HCT116 (cell line): ENCODE data around the gene CASK. TPM values are rescaled to one million over a fixed set of nuclear protein-coding genes. Genes with fewer than 3 reads are reported as not detected.

Source experiments
- ATAC-seq: fragments of 200-7000 bp; cut with Tn5 transposase; 2 replicates; pipeline ENCODE4 v1.9.1; 2020; ENCODE audit warnings: mild to moderate bottlenecking, moderate library complexity
- BruUV-seq: library from RNA; stranded (reverse); fragments of 400-500 nt; replicated peaks from 2 replicates; lab custom pipeline; 2021; lab: Mats Ljungman, UMichigan
- CTCF ChIA-PET: fragments of 300-600 bp; sonication (Branson Sonifier 250); formaldehyde crosslinking; loops from one replicate; lab custom pipeline; 2021; ENCODE audit warnings: antibody characterized with exemption; lab: Charles Lee
- POLR2A ChIA-PET: fragments of 300-600, 350-600 bp; sonication (Branson Sonifier 250); formaldehyde crosslinking; loops from one replicate; lab custom pipeline; 2021; ENCODE audit warnings: antibody characterized with exemption; lab: Charles Lee
- RAD21 ChIA-PET, 2 experiments: fragments of 300-600 bp; sonication (Branson Sonifier 250); formaldehyde crosslinking; loops; one replicate each; lab custom pipeline; 2023; ENCODE audit warnings: low total read pairs in 2 of 2; ENCODE audit not compliant: uncharacterized antibody in 2 of 2, unreplicated experiment in 2 of 2, low non-redundant PET in 1 of 2; lab: Charles Lee
- DNase-seq: peaks from one replicate; pipeline ENCODE4 v3.0.0-alpha.2; 2010; ENCODE audit warnings: low read depth, low spot score
- H2AFZ ChIP-seq: fragments of 200-600 bp; shearing (Covaris generic), sonication (generic); 2 replicates; pipeline ENCODE4 v1.6.1; 2017; ENCODE audit warnings: low read depth, mixed run types, mixed read lengths, antibody characterized with exemption, low read length; ENCODE audit not compliant: poor library complexity, severe bottlenecking
- H3K27ac ChIP-seq: 2 replicates; pipeline ENCODE4 v1.5.1; 2012; ENCODE audit warnings: low read depth, low read length
- H3K27me3 ChIP-seq: fragments of 200-600 bp; sonication (generic); 2 replicates; pipeline ENCODE4 v1.6.1; 2016; ENCODE audit warnings: mixed run types, low read length, mixed read lengths; ENCODE audit not compliant: insufficient read depth
- H3K36me3 ChIP-seq, 2 experiments: fragments of 200-500 bp in 1 of 2; fragments of 200-600 bp in 1 of 2; sonication (Bioruptor generic) in 1 of 2; sonication (generic) in 1 of 2; 2 replicates each; pipeline versions ENCODE4 v1.5.1 to v1.6.1; 2014 to 2016; ENCODE audit warnings: low read length in 2 of 2, inconsistent platforms in 1 of 2, mixed read lengths in 1 of 2, mixed run types in 1 of 2; ENCODE audit not compliant: insufficient read depth in 2 of 2, control insufficient read depth in 1 of 2
- H3K4me1 ChIP-seq, 2 experiments: fragments of 200-600 bp in 1 of 2; sonication (generic) in 1 of 2; 2 replicates each; pipeline versions ENCODE4 v1.5.1 to v1.6.1; 2012 to 2017; ENCODE audit warnings: low read length in 2 of 2, inconsistent platforms in 1 of 2, mild to moderate bottlenecking in 1 of 2, mixed read lengths in 1 of 2, mixed run types in 1 of 2, moderate library complexity in 1 of 2; ENCODE audit not compliant: insufficient read depth in 2 of 2, control insufficient read depth in 1 of 2
- H3K4me2 ChIP-seq: fragments of 200-600 bp; sonication (generic); 2 replicates; pipeline ENCODE4 v1.6.1; 2017; ENCODE audit warnings: mixed run types, low read length, mixed read lengths
- H3K4me3 ChIP-seq, 2 experiments: fragments of 200-600 bp in 1 of 2; sonication (generic) in 1 of 2; replicated peaks in 1 of 2; 2 replicates each; pipeline ENCODE4 v1.5.1; 2011 to 2016; ENCODE audit warnings: low read length in 2 of 2, control low read depth in 1 of 2, low read depth in 1 of 2, mild to moderate bottlenecking in 1 of 2, mixed read lengths in 1 of 2, mixed run types in 1 of 2
- H3K79me2 ChIP-seq: fragments of 200-600 bp; sonication (generic); 2 replicates; pipeline ENCODE4 v1.6.1; 2017; ENCODE audit warnings: mild to moderate bottlenecking, mixed run types, low read length, moderate library complexity, mixed read lengths; ENCODE audit not compliant: insufficient read depth
- H3K9ac ChIP-seq: fragments of 200-600 bp; sonication (generic); 2 replicates; pipeline ENCODE4 v1.6.1; 2016; ENCODE audit warnings: low read length, mixed read lengths
- H3K9me2 ChIP-seq: fragments of 200-600 bp; sonication (generic), shearing (Covaris generic); 2 replicates; pipeline ENCODE4 v1.6.1; 2017; ENCODE audit warnings: mixed run types, mild to moderate bottlenecking, moderate library complexity; ENCODE audit not compliant: insufficient read depth
- H3K9me3 ChIP-seq, 2 experiments: fragments of 200-500 bp in 1 of 2; fragments of 200-600 bp in 1 of 2; sonication (Bioruptor generic) in 1 of 2; sonication (generic) in 1 of 2; 2 replicates each; pipeline ENCODE4 v1.6.1; 2014 to 2017; ENCODE audit warnings: low read length in 2 of 2, mixed read lengths in 2 of 2, inconsistent platforms in 1 of 2, low read depth in 1 of 2, mild to moderate bottlenecking in 1 of 2, mixed run types in 1 of 2, moderate library complexity in 1 of 2; ENCODE audit not compliant: control insufficient read depth in 1 of 2, insufficient read depth in 1 of 2
- H4K20me1 ChIP-seq: fragments of 200-600 bp; sonication (generic), shearing (Covaris generic); 2 replicates; pipeline ENCODE4 v1.6.1; 2017; ENCODE audit warnings: mixed run types, mild to moderate bottlenecking, moderate library complexity; ENCODE audit not compliant: insufficient read depth
- CEBPB ChIP-seq: IDR thresholded peaks from 2 replicates; pipeline ENCODE4 v1.6.1; 2012; ENCODE audit warnings: low read depth
- EGR1 ChIP-seq: IDR thresholded peaks from 2 replicates; pipeline ENCODE4 v1.6.1; 2012; ENCODE audit warnings: low read depth
- EZH2 ChIP-seq: fragments of 200-600 bp; sonication (generic); IDR thresholded peaks from 2 replicates; pipeline ENCODE4 v1.6.1; 2017; ENCODE audit warnings: antibody characterized with exemption, mixed run types
- EZH2phosphoT487 ChIP-seq: fragments of 200-600 bp; IDR thresholded peaks from 2 replicates; pipeline ENCODE4 v1.6.1; 2018; ENCODE audit warnings: antibody characterized with exemption, borderline replicate concordance
- RAD21 ChIP-seq: IDR thresholded peaks from 2 replicates; pipeline ENCODE4 v1.6.1; 2012; ENCODE audit warnings: low read depth, mild to moderate bottlenecking
- REST ChIP-seq: IDR thresholded peaks from 2 replicates; pipeline ENCODE4 v1.6.1; 2012; ENCODE audit warnings: low read depth
- SRF ChIP-seq: IDR thresholded peaks from 2 replicates; pipeline ENCODE4 v1.6.1; 2012; ENCODE audit warnings: low read depth
- ZNF274 ChIP-seq: fragments of 200-500 bp; sonication (Bioruptor generic); IDR thresholded peaks from 2 replicates; pipeline ENCODE4 v1.6.1; 2014; ENCODE audit warnings: mild to moderate bottlenecking, low read depth, low read length, inconsistent platforms
- intact Hi-C: fragments of 100-400 bp; cut with micrococcal nuclease; formaldehyde crosslinking; loops from 2 replicates; pipeline ENCODE4 v1.10.0; 2022
- total RNA-seq: library from RNA; stranded (reverse); gene quantifications from one replicate; pipeline ENCODE4 v1.2.1, GENCODE V29; 2021; ENCODE audit not compliant: unreplicated experiment
- TF ChIP-seq, protein P1 (sequence below), 3 experiments: fragments of 200-600 bp in 1 of 3; sonication (generic) in 1 of 3; IDR thresholded peaks in 2 of 3; conservative IDR thresholded peaks in 1 of 3; 2 replicates each; pipeline ENCODE4 v1.5.1; 2012 to 2017; ENCODE audit warnings: low read depth in 2 of 3, low read length in 2 of 3, antibody characterized with exemption in 1 of 3, borderline replicate concordance in 1 of 3, control low read depth in 1 of 3, mild to moderate bottlenecking in 1 of 3, mixed read lengths in 1 of 3, mixed run types in 1 of 3, moderate library complexity in 1 of 3; ENCODE audit not compliant: insufficient read depth in 1 of 3

Gene CASK
- total RNA-seq, 1 experiment from 2014 or later, result 39.0 TPM

- ChIA-PET POLR2A (no interaction called here), CTCF (interaction anchor here (0.6 to 1.7 kb wide), 4 partner anchors 9 to 1458 kb away, joined by 3 to 10 read pairs (median 4); no protein-coding TSS in a partner anchor), RAD21 (no interaction called here)
- H3K27ac ChIP-seq, result no peak overlapping the region
- peak; percentile 15 for DNase-seq
- H3K4me2 ChIP-seq, result no peak overlapping the region
- no peaks in the 10 kb centered on the region for H3K9me2 ChIP-seq
- no peak overlapping the region for H2AFZ ChIP-seq
- H3K4me1 ChIP-seq, result no peaks in the 10 kb centered on the region
- no peaks in the 10 kb centered on the region for H3K9me3 ChIP-seq
- no peak overlapping the region for H3K4me3 ChIP-seq
- ATAC-seq, result no peak
- H3K36me3 ChIP-seq, result no peaks in the 10 kb centered on the region
- no peaks in the 10 kb centered on the region for H3K27me3 ChIP-seq
- H4K20me1 ChIP-seq, result no peaks in the 10 kb centered on the region
- no peaks in the 10 kb centered on the region for H3K79me2 ChIP-seq
- no peak overlapping the region for H3K9ac ChIP-seq
- BruUV-seq, result no TSS peak
- TF ChIP-seq EGR1, result no peak
- TF ChIP-seq RAD21, result peak; percentile 41; the same call in 1 of the 2 replicates
- TF ChIP-seq, protein P1, sequence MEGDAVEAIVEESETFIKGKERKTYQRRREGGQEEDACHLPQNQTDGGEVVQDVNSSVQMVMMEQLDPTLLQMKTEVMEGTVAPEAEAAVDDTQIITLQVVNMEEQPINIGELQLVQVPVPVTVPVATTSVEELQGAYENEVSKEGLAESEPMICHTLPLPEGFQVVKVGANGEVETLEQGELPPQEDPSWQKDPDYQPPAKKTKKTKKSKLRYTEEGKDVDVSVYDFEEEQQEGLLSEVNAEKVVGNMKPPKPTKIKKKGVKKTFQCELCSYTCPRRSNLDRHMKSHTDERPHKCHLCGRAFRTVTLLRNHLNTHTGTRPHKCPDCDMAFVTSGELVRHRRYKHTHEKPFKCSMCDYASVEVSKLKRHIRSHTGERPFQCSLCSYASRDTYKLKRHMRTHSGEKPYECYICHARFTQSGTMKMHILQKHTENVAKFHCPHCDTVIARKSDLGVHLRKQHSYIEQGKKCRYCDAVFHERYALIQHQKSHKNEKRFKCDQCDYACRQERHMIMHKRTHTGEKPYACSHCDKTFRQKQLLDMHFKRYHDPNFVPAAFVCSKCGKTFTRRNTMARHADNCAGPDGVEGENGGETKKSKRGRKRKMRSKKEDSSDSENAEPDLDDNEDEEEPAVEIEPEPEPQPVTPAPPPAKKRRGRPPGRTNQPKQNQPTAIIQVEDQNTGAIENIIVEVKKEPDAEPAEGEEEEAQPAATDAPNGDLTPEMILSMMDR (IDR thresholded peaks at IDR 0.05 in 2 of 3, conservative IDR thresholded peaks at IDR 0.05 in 1 of 3; ENCODE audit: borderline replicate concordance in 1 of 3, insufficient read depth in 1 of 3, low read depth in 2 of 3, low read length in 2 of 3), result peak; percentile 13 to 46 (median 36); a peak in 4 of 6 replicates
- intact Hi-C loops, result loop anchor here (2.0 to 10.0 kb wide), 2 partner anchors 201 to 485 kb away; no protein-coding TSS in a partner anchor
Observed at GRCh38 chrX:41759817-41760216, 163.5 kb downstream of the CASK start.

- ChIA-PET POLR2A (no interaction called here), CTCF (no interaction called here), RAD21 (no interaction called here)
- ATAC-seq (no peak), DNase-seq (no peak)
- H3K4me2 ChIP-seq, result no peak overlapping the region
- no peak overlapping the region for H3K4me3 ChIP-seq
- no peaks in the 10 kb centered on the region for H3K9me3 ChIP-seq
- no peaks in the 10 kb centered on the region for H3K4me1 ChIP-seq
- H3K79me2 ChIP-seq, result no peaks in the 10 kb centered on the region
- H3K27ac ChIP-seq, result no peak overlapping the region
- intact Hi-C loops, result loop anchor here (10.0 kb wide), 1 partner anchor 484 kb away; no protein-coding TSS in a partner anchor
- no peaks in the 10 kb centered on the region for H3K27me3 ChIP-seq
- H4K20me1 ChIP-seq, result no peaks in the 10 kb centered on the region
- no peaks in the 10 kb centered on the region for H3K9me2 ChIP-seq
- no peaks in the 10 kb centered on the region for H3K36me3 ChIP-seq
- no TSS peak for BruUV-seq
- H2AFZ ChIP-seq, result no peak overlapping the region
- no peak for TF ChIP-seq EZH2
- no peak for TF ChIP-seq ZNF274
- TF ChIP-seq RAD21, result no peak
- TF ChIP-seq SRF, result no peak
- no peak for TF ChIP-seq EZH2phosphoT487
- TF ChIP-seq REST, result no peak
- TF ChIP-seq CEBPB, result no peak
- TF ChIP-seq, protein P1 (IDR thresholded peaks at IDR 0.05 in 2 of 3, conservative IDR thresholded peaks at IDR 0.05 in 1 of 3; ENCODE audit: borderline replicate concordance in 1 of 3, insufficient read depth in 1 of 3, low read depth in 2 of 3, low read length in 2 of 3), result no peak
- H3K9ac ChIP-seq, result no peak overlapping the region
Observed at GRCh38 chrX:41758401-41758800, 165.0 kb downstream of the CASK start.
